ENCODE measurements around the gene SMG6.

DNA sequence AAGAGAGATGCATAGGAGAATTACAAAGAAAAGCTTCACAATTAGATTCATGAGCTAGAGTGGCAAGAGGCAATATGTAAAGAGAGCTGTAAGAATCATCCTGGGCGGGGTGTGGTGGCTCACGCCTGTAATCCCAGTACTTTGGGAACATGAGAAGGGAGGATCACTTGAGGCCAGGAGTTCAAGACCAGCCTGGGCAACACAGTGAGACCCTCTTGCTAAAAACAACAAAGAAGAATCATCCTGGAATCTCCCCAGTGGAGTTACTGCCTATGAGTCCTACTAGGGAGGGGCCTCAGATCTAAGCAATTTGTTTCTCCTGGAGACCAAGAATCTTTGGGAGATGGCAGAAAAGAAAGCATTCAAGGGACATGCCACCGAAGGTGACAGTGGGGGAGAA, 129.6 kb downstream of the SMG6 start:
- TF ChIP-seq POLR2A (IDR thresholded peaks at IDR 0.05; ENCODE audit: low read length) (no peak), GATA1 (IDR thresholded peaks at IDR 0.05; ENCODE audit: low read depth, low read length) (no peak)

Data from erythroblast (primary cell).